Liver (tissue), 3 donors: Measurements from ENCODE around the gene MLLT3.

ENCODE experiments used
- CTCF ChIP-seq: fragments of 150-350 bp; IDR thresholded peaks from 2 replicates; pipeline ENCODE4 v1.5.1; 2017; ENCODE audit warnings: improper control_type of control experiment, low read depth, low read length; ENCODE audit not compliant: missing input control
- JUND ChIP-seq, 2 donors: IDR thresholded peaks; 2 replicates each; pipeline ENCODE4 v1.6.1; 2016; ENCODE audit warnings: antibody characterized with exemption in 2 of 2
- RAD21 ChIP-seq, 2 donors: IDR thresholded peaks; 2 replicates each; pipeline ENCODE4 v1.6.1; 2016; ENCODE audit warnings: antibody characterized with exemption in 2 of 2, mild to moderate bottlenecking in 2 of 2
- RXRA ChIP-seq, 2 donors: IDR thresholded peaks; 2 replicates each; pipeline ENCODE4 v1.6.1; 2017 to 2018; ENCODE audit warnings: antibody characterized with exemption in 2 of 2, mild to moderate bottlenecking in 1 of 2
- SP1 ChIP-seq: IDR thresholded peaks from 2 replicates; pipeline ENCODE4 v1.6.1; 2018; ENCODE audit warnings: antibody characterized with exemption, mild to moderate bottlenecking
- YY1 ChIP-seq: IDR thresholded peaks from 2 replicates; pipeline ENCODE4 v1.6.1; 2016; ENCODE audit warnings: antibody characterized with exemption, mild to moderate bottlenecking
- donor health status: healthy.
- donor health status: healthy.

DNA sequence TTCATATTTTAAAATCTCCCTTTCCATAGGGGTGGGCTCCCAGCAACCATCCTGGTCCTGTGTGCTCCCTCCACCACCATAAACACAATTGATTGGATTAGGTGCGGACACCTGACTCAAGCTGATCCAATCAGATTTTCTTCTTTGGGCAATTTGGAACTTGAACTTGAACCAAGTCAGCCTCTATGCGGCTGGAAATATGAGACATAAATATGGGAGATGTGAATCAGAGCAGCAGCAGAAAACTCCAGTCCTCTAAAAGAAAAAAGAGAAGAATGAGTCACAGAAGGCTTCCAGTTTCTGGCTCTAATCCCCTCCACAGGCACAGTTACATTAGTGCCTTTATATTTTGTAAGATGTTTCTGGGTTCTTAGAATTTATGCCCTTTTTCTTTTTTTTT is 306.6 kb downstream of the MLLT3 start:
- TF ChIP-seq RXRA (IDR thresholded peaks at IDR 0.05) (no peak), CTCF (no peak), YY1 (no peak), SP1 (no peak), JUND (IDR thresholded peaks at IDR 0.05) (no peak), RAD21 (IDR thresholded peaks at IDR 0.05) (no peak)
